Measurements from ENCODE around the gene RNASE1. TPM values are rescaled to one million over a fixed set of nuclear protein-coding genes. Genes with fewer than 3 reads are reported as not detected.

The RNASE1 gene
- total and polyA plus RNA-seq, 9 of the 15 experiments (the other 6 are each of a cell fraction or from before 2014, with no cell fraction given) = 6.4 to 33.3 (median 13.9) TPM

- TF ChIP-seq ZBTB40 (IDR thresholded peaks at IDR 0.05) = peak; percentile 79
- no peak for TF ChIP-seq ZBTB40 (CRISPR knock-in tag; IDR thresholded peaks at IDR 0.05)
- TF ChIP-seq ETV5 (CRISPR knock-in tag; IDR thresholded peaks at IDR 0.05; ENCODE audit: low read depth) = no peak
- peak; percentile 45 to 75 for TF ChIP-seq RAD21 (CRISPR knock-in tag; conservative IDR thresholded peaks at IDR 0.05 in 1 of 2, IDR thresholded peaks at IDR 0.05 in 1 of 2)
- no peak for TF ChIP-seq POLR2AphosphoS2 (IDR thresholded peaks at IDR 0.05; ENCODE audit: low read length)
- TF ChIP-seq ETV6 (IDR thresholded peaks at IDR 0.05; ENCODE audit: borderline replicate concordance in 1 of 2, low read depth in 2 of 2, low read length in 1 of 2) = no peak
- no peak for TF ChIP-seq ETV6 (CRISPR knock-in tag; IDR thresholded peaks at IDR 0.05; ENCODE audit: borderline replicate concordance)
- TF ChIP-seq REST (IDR thresholded peaks at IDR 0.05; ENCODE audit: borderline replicate concordance) = peak; percentile 73
- TF ChIP-seq REST (CRISPR knock-in tag; IDR thresholded peaks at IDR 0.05; ENCODE audit: low read depth) = no peak
- no peak for TF ChIP-seq MYC (IDR thresholded peaks at IDR 0.05; ENCODE audit: low read depth, low read length)
- TF ChIP-seq MYC (CRISPR knock-in tag; IDR thresholded peaks at IDR 0.05; ENCODE audit: borderline replicate concordance, low read depth) = no peak
- TF ChIP-seq NCOA2 (IDR thresholded peaks at IDR 0.05; ENCODE audit: partially characterized antibody in 2 of 2) = no peak
These were observed 44.7 kb downstream of the RNASE1 start (continued) for GRCh38 chr14:20757965-20758364.

Data from K562 (cell line).